IMR-90 (cell line): ENCODE measurements around the gene GNB4. TPM values are rescaled to one million over a fixed set of nuclear protein-coding genes. Genes with fewer than 3 reads are reported as not detected.

Source experiments
- ATAC-seq: fragments of 200-7000 bp; cut with Tn5 transposase; 2 replicates; pipeline ENCODE4 v1.9.1; 2020; ENCODE audit warnings: low read depth, mild to moderate bottlenecking, moderate library complexity
- BruUV-seq: library from RNA; stranded (reverse); fragments of 400-500 nt; replicated peaks from 2 replicates; lab custom pipeline; 2021; lab: Mats Ljungman, UMichigan
- CTCF ChIA-PET: fragments of 300-600 bp; formaldehyde crosslinking; extraction: SDS; loops from one replicate; lab custom pipeline; 2021; ENCODE audit warnings: antibody characterized with exemption; lab: Yijun Ruan, JAX
- POLR2A ChIA-PET: fragments of 300-600 bp; sonication (Branson Sonifier 250); formaldehyde crosslinking; loops from one replicate; lab custom pipeline; 2022; ENCODE audit warnings: antibody characterized with exemption; ENCODE audit not compliant: unreplicated experiment; lab: Charles Lee
- DNase-seq: peaks from one replicate; pipeline ENCODE4 v3.0.0; 2013
- H2AFZ ChIP-seq: replicated peaks from 2 replicates; pipeline ENCODE3; 2013; ENCODE audit warnings: low read length, mild to moderate bottlenecking; ENCODE audit not compliant: poor library complexity
- H2AK5ac ChIP-seq: 2 replicates; pipeline ENCODE4 v1.6.1; 2013; ENCODE audit warnings: low read depth, low read length, inconsistent platforms
- H2AK9ac ChIP-seq: replicated peaks from 2 replicates; pipeline ENCODE3; 2013; ENCODE audit warnings: mild to moderate bottlenecking, low read depth, low read length, moderate library complexity; ENCODE audit not compliant: poor library complexity
- H2BK120ac ChIP-seq: 2 replicates; pipeline ENCODE4 v1.6.1; 2013; ENCODE audit warnings: low read depth, low read length, inconsistent platforms
- H2BK15ac ChIP-seq: 3 replicates; pipeline ENCODE4 v1.6.1; 2013; ENCODE audit warnings: low read depth, low read length, inconsistent platforms
- H2BK20ac ChIP-seq: 2 replicates; pipeline ENCODE4 v1.6.1; 2013; ENCODE audit warnings: low read depth, mild to moderate bottlenecking, inconsistent platforms, low read length, moderate library complexity
- H2BK5ac ChIP-seq: 2 replicates; pipeline ENCODE4 v1.6.1; 2013; ENCODE audit warnings: mild to moderate bottlenecking, low read depth, low read length, inconsistent platforms; ENCODE audit not compliant: poor library complexity, severe bottlenecking
- H3K14ac ChIP-seq: replicated peaks from 2 replicates; pipeline ENCODE4 v1.6.1; 2013; ENCODE audit warnings: low read depth, low read length, inconsistent platforms
- H3K18ac ChIP-seq: 2 replicates; pipeline ENCODE4 v1.6.1; 2013; ENCODE audit warnings: low read depth, low read length, control low read depth
- H3K23ac ChIP-seq: 2 replicates; pipeline ENCODE4 v1.6.1; 2013; ENCODE audit warnings: low read depth, low read length, inconsistent platforms
- H3K27ac ChIP-seq: 2 replicates; pipeline ENCODE4 v1.5.1; 2013; ENCODE audit warnings: mild to moderate bottlenecking, control low read depth, low read length; ENCODE audit not compliant: insufficient read depth
- H3K27me3 ChIP-seq: 2 replicates; pipeline ENCODE4 v1.6.1; 2013; ENCODE audit warnings: low read length; ENCODE audit not compliant: control insufficient read depth, insufficient read depth
- H3K36me3 ChIP-seq: 2 replicates; pipeline ENCODE4 v1.6.1; 2013; ENCODE audit warnings: low read length, mixed read lengths; ENCODE audit not compliant: control insufficient read depth, insufficient read depth
- H3K4ac ChIP-seq: 2 replicates; pipeline ENCODE4 v1.6.1; 2013; ENCODE audit warnings: low read depth, low read length, inconsistent platforms
- H3K4me1 ChIP-seq: 2 replicates; pipeline ENCODE4 v1.6.1; 2013; ENCODE audit warnings: low read length, mixed read lengths; ENCODE audit not compliant: control insufficient read depth, insufficient read depth
- H3K4me2 ChIP-seq: 2 replicates; pipeline ENCODE4 v1.6.1; 2013; ENCODE audit warnings: low read depth, mild to moderate bottlenecking, control low read depth, low read length, moderate library complexity
- H3K4me3 ChIP-seq: 2 replicates; pipeline ENCODE4 v1.5.1; 2013; ENCODE audit warnings: low read depth, mild to moderate bottlenecking, control low read depth, low read length, moderate library complexity; ENCODE audit not compliant: insufficient read depth
- H3K56ac ChIP-seq: 2 replicates; pipeline ENCODE4 v1.6.1; 2013; ENCODE audit warnings: low read length, inconsistent platforms; ENCODE audit not compliant: insufficient read depth; ENCODE audit errors: extremely low read depth
- H3K79me1 ChIP-seq, 2 experiments: 2 replicates each; pipeline ENCODE4 v1.6.1; 2013; ENCODE audit warnings: low read length in 2 of 2, inconsistent platforms in 1 of 2, low read depth in 1 of 2
- H3K9ac ChIP-seq: 2 replicates; pipeline ENCODE4 v1.6.1; 2013; ENCODE audit warnings: low read depth, low read length, control low read depth
- H3K9me1 ChIP-seq: 2 replicates; pipeline ENCODE4 v1.6.1; 2013; ENCODE audit warnings: low read length, inconsistent platforms; ENCODE audit not compliant: insufficient read depth
- H3K9me3 ChIP-seq: 2 replicates; pipeline ENCODE4 v1.6.1; 2013; ENCODE audit warnings: low read length; ENCODE audit not compliant: control insufficient read depth, insufficient read depth
- H4K20me1 ChIP-seq: 2 replicates; pipeline ENCODE4 v1.6.1; 2013; ENCODE audit warnings: low read length, inconsistent platforms; ENCODE audit not compliant: insufficient read depth
- H4K5ac ChIP-seq: 2 replicates; pipeline ENCODE4 v1.6.1; 2013; ENCODE audit warnings: mild to moderate bottlenecking, low read depth, low read length, control low read depth
- H4K8ac ChIP-seq, 2 experiments: 2 replicates each; pipeline ENCODE4 v1.6.1; 2013; ENCODE audit warnings: low read depth in 2 of 2, low read length in 2 of 2, control low read depth in 1 of 2, inconsistent platforms in 1 of 2
- H4K91ac ChIP-seq: 2 replicates; pipeline ENCODE4 v1.6.1; 2013; ENCODE audit warnings: low read depth, low read length, inconsistent platforms; ENCODE audit not compliant: insufficient read depth
- BHLHE40 ChIP-seq: fragments of 150-350 bp; IDR thresholded peaks from 2 replicates; pipeline ENCODE4 v1.6.1; 2016; ENCODE audit warnings: mild to moderate bottlenecking, low read depth, low read length
- CEBPB ChIP-seq: IDR thresholded peaks from 2 replicates; pipeline ENCODE4 v1.6.1; 2012; ENCODE audit warnings: low read depth, low read length, improper control_type of control experiment
- RFX5 ChIP-seq: IDR thresholded peaks from 2 replicates; pipeline ENCODE4 v1.8.0; 2012; ENCODE audit warnings: low read depth, mild to moderate bottlenecking, low read length, moderate library complexity
- SMC3 ChIP-seq: fragments of 150-350 bp; IDR thresholded peaks from 2 replicates; pipeline ENCODE4 v1.6.1; 2016; ENCODE audit warnings: low read depth, mild to moderate bottlenecking, antibody characterized with exemption, low read length, moderate library complexity
- USF2 ChIP-seq: fragments of 150-350 bp; IDR thresholded peaks from 2 replicates; pipeline ENCODE4 v1.6.1; 2017; ENCODE audit warnings: mild to moderate bottlenecking, antibody characterized with exemption, low read length, low read depth
- WGBS, 2 experiments: methylation state at CpG; one replicate each; pipeline versions ENCODE4 v1.1.5 to v1.1.7; 2013; ENCODE audit warnings: missing lambda C conversion rate in 2 of 2; ENCODE audit not compliant: insufficient read length in 1 of 2; ENCODE audit errors: extremely low coverage in 2 of 2; 5-methylcytosine and 5-hydroxymethylcytosine counted together
- dilution Hi-C: fragments of 300-500 bp; cut with HindIII; formaldehyde crosslinking; loops from one replicate; pipeline ENCODE4 v1.14.3; 2018; ENCODE audit warnings: low sequenced_read_pairs; ENCODE audit not compliant: unreplicated experiment
- in situ Hi-C: fragments of 300-500 bp; cut with MboI; formaldehyde crosslinking; loops from 3 replicates; pipeline ENCODE4 v1.14.3; 2019; ENCODE audit warnings: low sequenced_read_pairs, inconsistent platforms, mixed read lengths
- intact Hi-C: fragments of 100-400 bp; cut with micrococcal nuclease; formaldehyde crosslinking; loops from 2 replicates; pipeline ENCODE4 v1.10.0; 2022
- polyA plus RNA-seq, 3 experiments: library from polyadenylated mRNA; depleted of rRNA; stranded (reverse); fragments of >200 nt; gene quantifications; 2 replicates each; pipeline ENCODE4 v1.2.3, GENCODE V29; 2012; ENCODE audit warnings: low replicate concordance in 1 of 3
- total RNA-seq: library from RNA; depleted of rRNA; stranded (reverse); fragments of >200 nt; gene quantifications from 2 replicates; pipeline ENCODE4 v1.2.3, GENCODE V29; 2012

Gene GNB4
- total and polyA plus RNA-seq, 2 of the 4 experiments (the other 2 are of a cell fraction), result 22.1 to 112 TPM

GRCh38 chr3:179432021-179432420 is 19.2 kb downstream of the GNB4 start:
- no peak overlapping the region for H3K9ac ChIP-seq
- H3K9me1 ChIP-seq, result peaks cover 20% of the 10 kb centered on the region
- no peak overlapping the region for H3K4me2 ChIP-seq
- no CpG with 5 or more reads among the region's 3 CpGs for WGBS, 2 experiments
- peaks cover 8% of the 10 kb centered on the region for H3K4me1 ChIP-seq
- H2BK5ac ChIP-seq, result no peak overlapping the region
- H3K4me3 ChIP-seq, result no peak overlapping the region
- no peak overlapping the region; the same call in 1 of the 2 replicates for H3K23ac ChIP-seq
- BruUV-seq, result no TSS peak
- H3K9me3 ChIP-seq, result no peaks in the 10 kb centered on the region
- H3K14ac ChIP-seq, result no peak overlapping the region
- H3K79me1 ChIP-seq, result peaks cover 43 to 76% of the 10 kb centered on the region in 2 experiments
- H3K27me3 ChIP-seq, result no peaks in the 10 kb centered on the region
- no peak overlapping the region for H3K4ac ChIP-seq
- no peak overlapping the region for H4K5ac ChIP-seq
- no peaks in the 10 kb centered on the region for H3K36me3 ChIP-seq
- H3K18ac ChIP-seq, result no peak overlapping the region
- DNase-seq (no peak), ATAC-seq (no peak)
- intact Hi-C loops, result no loop called here
- no peak overlapping the region for H2AK5ac ChIP-seq
- no peak overlapping the region for H3K27ac ChIP-seq
- peaks cover 46% of the 10 kb centered on the region for H4K20me1 ChIP-seq
- H4K8ac ChIP-seq, result no peak overlapping the region
- CTCF ChIA-PET, result interaction anchor here (1.5 kb wide), 1 partner anchor 15 kb away, joined by 3 read pairs; no protein-coding TSS in a partner anchor
- in situ Hi-C loops, result no loop called here
- POLR2A ChIA-PET, result no interaction called here
- no peak overlapping the region for H2BK20ac ChIP-seq
- no peak overlapping the region for H2BK15ac ChIP-seq
- no peak overlapping the region for H2AK9ac ChIP-seq
- TF ChIP-seq CEBPB, result no peak
- TF ChIP-seq SMC3, result no peak
- no peak for TF ChIP-seq RFX5
- no peak for TF ChIP-seq BHLHE40
- no peak for TF ChIP-seq USF2
- no peak overlapping the region for H2AFZ ChIP-seq
- no peak overlapping the region for H3K56ac ChIP-seq
- dilution Hi-C loops, result no loop called here
- H4K91ac ChIP-seq, result no peak overlapping the region
- no peak overlapping the region for H2BK120ac ChIP-seq
